Activated CD4-positive, alpha-beta memory T cell treated with anti-CD3 and anti-CD28 coated beads for 36 hours (primary cell): ENCODE data around the gene CAPG. TPM values are rescaled to one million over a fixed set of nuclear protein-coding genes. Genes with fewer than 3 reads are reported as not detected.

Experiments
- total RNA-seq, 2 experiments: library from RNA; stranded (reverse); gene quantifications; one replicate each; pipeline ENCODE4 v1.2.3, GENCODE V29; 2021

CAPG gene
- total RNA-seq, 2 experiments from 2014 or later = 24.1 to 25.6 TPM

Other genes starting within 250 kb of the CAPG start
- 10 to 100 TPM; 84.8 to 85.9 TPM for gene TGOLN2, start 82.4 kb downstream of the CAPG start, total RNA-seq
- gene RETSAT, start 55.8 kb downstream of the CAPG start, total RNA-seq = 10 to 100 TPM; 22.6 to 22.8 TPM
- gene ELMOD3, start 55.6 kb downstream of the CAPG start, total RNA-seq = 10 to 100 TPM; 11.1 to 15.0 TPM
- gene SH2D6, start 8.3 kb upstream of the CAPG start, total RNA-seq = 1 to 10 TPM in 1 of 2 experiments, under 1 TPM in 1; 0.65 to 1.4 TPM
- gene MAT2A, start 128.8 kb upstream of the CAPG start, total RNA-seq = 100 to 1,000 TPM; 196 to 208 TPM
- gene GGCX, start 151.1 kb upstream of the CAPG start, total RNA-seq = 10 to 100 TPM; 24.2 to 25.2 TPM
- 100 to 1,000 TPM; 112 to 114 TPM for gene VAMP8, start 167.2 kb upstream of the CAPG start, total RNA-seq
- 10 to 100 TPM; 49.7 to 51.9 TPM for gene VAMP5, start 174.1 kb upstream of the CAPG start, total RNA-seq
- 100 to 1,000 TPM; 120 to 124 TPM for gene RNF181, start 185.4 kb upstream of the CAPG start, total RNA-seq
- 1 to 10 TPM; 1.2 to 1.6 TPM for gene TMEM150A, start 192.3 kb upstream of the CAPG start, total RNA-seq
- 10 to 100 TPM; 36.3 to 39.1 TPM for gene C2orf68, start 201.7 kb upstream of the CAPG start, total RNA-seq
- 10 to 100 TPM; 83.2 to 83.4 TPM for gene USP39, start 205.8 kb upstream of the CAPG start, total RNA-seq